Suprapubic skin (tissue), 4 donors: ENCODE data around the gene HOXA9.

Source experiments
- EP300 ChIP-seq: sonication (generic); formaldehyde crosslinking; IDR thresholded peaks from one replicate; pipeline ENCODE4 v1.6.1; 2017; ENCODE audit warnings: antibody characterized with exemption
- POLR2A ChIP-seq, 2 donors: fragments of 450-650 bp; IDR thresholded peaks; one replicate each; pipeline ENCODE4 v1.6.1; 2017; ENCODE audit warnings: antibody characterized with exemption in 2 of 2, mild to moderate bottlenecking in 2 of 2, moderate library complexity in 2 of 2
- POLR2AphosphoS5 ChIP-seq, 3 donors: sonication (generic); formaldehyde crosslinking; IDR thresholded peaks; one replicate each; pipeline ENCODE4 v1.6.1; 2017; ENCODE audit warnings: antibody characterized with exemption in 3 of 3
- TF ChIP-seq, protein P1 (sequence below), 2 donors: fragments of 200-600 bp in 1 of 2; fragments of 450-650 bp in 1 of 2; sonication (generic) in 1 of 2; IDR thresholded peaks; one replicate each; pipeline ENCODE4 v1.5.1; 2016 to 2019; ENCODE audit warnings: antibody characterized with exemption in 2 of 2, mild to moderate bottlenecking in 1 of 2, moderate library complexity in 1 of 2

DNA sequence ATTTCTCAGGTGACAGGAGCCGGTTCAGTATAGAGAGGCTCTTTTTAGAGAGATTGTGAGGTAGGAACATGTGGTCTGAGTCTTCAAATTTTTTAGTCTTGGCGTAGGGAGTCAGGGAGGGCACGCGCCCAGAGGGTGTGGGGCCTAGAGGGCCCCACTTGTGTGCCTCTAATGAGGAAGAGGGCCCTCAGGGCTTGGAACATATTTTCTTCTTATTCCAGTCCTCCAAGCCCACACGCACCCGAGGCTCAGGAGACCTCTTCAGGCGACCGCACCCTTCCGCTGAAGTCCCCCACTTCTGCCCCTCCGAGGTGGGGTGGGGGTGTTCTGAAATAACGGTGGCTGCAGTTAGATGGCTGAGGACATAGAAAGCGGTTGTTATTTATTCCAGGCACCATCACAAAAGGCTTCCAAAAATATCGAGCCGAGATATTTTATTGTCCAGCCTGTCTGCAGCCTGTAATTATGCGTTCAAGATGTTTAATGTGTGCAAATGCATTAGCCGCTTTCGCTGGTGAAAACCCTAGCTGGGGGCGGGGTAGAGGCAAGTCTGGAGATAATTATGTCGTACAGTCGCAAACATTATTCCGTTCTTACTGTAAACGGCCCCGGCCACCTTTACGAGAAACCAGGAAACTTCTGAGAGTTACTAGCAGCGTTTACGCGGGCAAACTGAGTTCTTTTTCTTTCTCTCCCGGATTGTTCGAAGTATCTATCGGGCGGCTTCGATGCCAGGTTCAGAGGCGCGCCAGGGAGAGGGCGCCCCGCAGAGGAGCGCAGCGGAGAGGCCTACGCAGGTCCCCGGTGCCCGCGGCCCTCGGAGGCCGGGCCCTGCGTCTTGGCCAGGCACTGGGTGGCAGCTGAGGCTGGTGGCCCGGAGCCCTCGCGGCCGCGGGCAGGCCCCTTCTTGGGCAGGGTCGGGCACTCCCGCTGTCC, 47.4 kb upstream of the HOXA9 start:
- TF ChIP-seq POLR2A (IDR thresholded peaks at IDR 0.05) (no peak), EP300 (no peak), POLR2AphosphoS5 (IDR thresholded peaks at IDR 0.05) (no peak)
- TF ChIP-seq, protein P1, sequence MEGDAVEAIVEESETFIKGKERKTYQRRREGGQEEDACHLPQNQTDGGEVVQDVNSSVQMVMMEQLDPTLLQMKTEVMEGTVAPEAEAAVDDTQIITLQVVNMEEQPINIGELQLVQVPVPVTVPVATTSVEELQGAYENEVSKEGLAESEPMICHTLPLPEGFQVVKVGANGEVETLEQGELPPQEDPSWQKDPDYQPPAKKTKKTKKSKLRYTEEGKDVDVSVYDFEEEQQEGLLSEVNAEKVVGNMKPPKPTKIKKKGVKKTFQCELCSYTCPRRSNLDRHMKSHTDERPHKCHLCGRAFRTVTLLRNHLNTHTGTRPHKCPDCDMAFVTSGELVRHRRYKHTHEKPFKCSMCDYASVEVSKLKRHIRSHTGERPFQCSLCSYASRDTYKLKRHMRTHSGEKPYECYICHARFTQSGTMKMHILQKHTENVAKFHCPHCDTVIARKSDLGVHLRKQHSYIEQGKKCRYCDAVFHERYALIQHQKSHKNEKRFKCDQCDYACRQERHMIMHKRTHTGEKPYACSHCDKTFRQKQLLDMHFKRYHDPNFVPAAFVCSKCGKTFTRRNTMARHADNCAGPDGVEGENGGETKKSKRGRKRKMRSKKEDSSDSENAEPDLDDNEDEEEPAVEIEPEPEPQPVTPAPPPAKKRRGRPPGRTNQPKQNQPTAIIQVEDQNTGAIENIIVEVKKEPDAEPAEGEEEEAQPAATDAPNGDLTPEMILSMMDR (IDR thresholded peaks at IDR 0.05) = no peak
